MM.1S (cell line): ENCODE results near the gene JDP2.

Source experiments
- EZH2 ChIP-seq: fragments of 300-600 bp; sonication (generic); optimal IDR thresholded peaks from 2 replicates; pipeline ENCODE3; 2017; ENCODE audit warnings: low read depth, mild to moderate bottlenecking, antibody characterized with exemption, low read length, mixed read lengths
- EZH2phosphoT487 ChIP-seq: fragments of 300-600 bp; sonication (generic); IDR thresholded peaks from 2 replicates; pipeline ENCODE4 v1.6.1; 2018; ENCODE audit warnings: antibody characterized with exemption, low read length
- TF ChIP-seq, protein P1 (sequence below): fragments of 300-600 bp; sonication (generic); IDR thresholded peaks from 2 replicates; pipeline ENCODE4 v1.5.1; 2016; ENCODE audit warnings: antibody characterized with exemption, low read length, mixed read lengths

DNA sequence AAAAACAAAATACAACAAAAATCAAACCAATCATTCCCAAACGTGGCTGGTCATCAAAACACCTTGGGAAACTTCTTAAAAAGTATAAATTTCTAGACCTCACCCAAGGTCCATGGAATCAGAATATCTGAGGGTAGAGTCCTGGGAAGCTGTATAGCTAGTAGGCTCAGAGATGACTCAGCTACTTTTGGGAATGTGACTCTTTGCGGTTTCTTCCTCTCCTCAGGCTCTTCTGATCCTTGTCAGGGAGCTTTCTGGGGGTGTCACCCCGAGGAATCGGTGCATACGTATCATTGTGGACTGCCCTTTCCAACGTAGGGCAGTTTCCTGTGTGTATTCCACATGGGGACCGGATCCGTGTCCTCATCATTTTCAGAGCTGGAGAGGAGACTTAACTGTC lies 14.8 kb downstream of the JDP2 start:
- TF ChIP-seq, protein P1, sequence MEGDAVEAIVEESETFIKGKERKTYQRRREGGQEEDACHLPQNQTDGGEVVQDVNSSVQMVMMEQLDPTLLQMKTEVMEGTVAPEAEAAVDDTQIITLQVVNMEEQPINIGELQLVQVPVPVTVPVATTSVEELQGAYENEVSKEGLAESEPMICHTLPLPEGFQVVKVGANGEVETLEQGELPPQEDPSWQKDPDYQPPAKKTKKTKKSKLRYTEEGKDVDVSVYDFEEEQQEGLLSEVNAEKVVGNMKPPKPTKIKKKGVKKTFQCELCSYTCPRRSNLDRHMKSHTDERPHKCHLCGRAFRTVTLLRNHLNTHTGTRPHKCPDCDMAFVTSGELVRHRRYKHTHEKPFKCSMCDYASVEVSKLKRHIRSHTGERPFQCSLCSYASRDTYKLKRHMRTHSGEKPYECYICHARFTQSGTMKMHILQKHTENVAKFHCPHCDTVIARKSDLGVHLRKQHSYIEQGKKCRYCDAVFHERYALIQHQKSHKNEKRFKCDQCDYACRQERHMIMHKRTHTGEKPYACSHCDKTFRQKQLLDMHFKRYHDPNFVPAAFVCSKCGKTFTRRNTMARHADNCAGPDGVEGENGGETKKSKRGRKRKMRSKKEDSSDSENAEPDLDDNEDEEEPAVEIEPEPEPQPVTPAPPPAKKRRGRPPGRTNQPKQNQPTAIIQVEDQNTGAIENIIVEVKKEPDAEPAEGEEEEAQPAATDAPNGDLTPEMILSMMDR = no peak
- TF ChIP-seq EZH2 (no peak), EZH2phosphoT487 (no peak)
